Superior temporal gyrus (tissue), 1 donor: ENCODE data around the gene SLC4A4.
"Not testable (repeated sequence)": the region's sequence is repeated elsewhere in the genome, so short reads cannot be mapped to it uniquely, and the experiment has no call there.

Experiments used
- DNase-seq: peaks from one replicate; pipeline ENCODE4 v3.0.0-alpha.2; 2016; ENCODE audit errors: extremely low spot score

The SLC4A4 gene

GRCh38 chr4:71408961-71409360 is 70.1 kb downstream of the SLC4A4 start:
- not testable (repeated sequence) for DNase-seq

GRCh38 chr4:71411981-71412380 is 73.2 kb downstream of the SLC4A4 start:
- DNase-seq: no peak

GRCh38 chr4:71415491-71415890 is 76.7 kb downstream of the SLC4A4 start:
- no peak for DNase-seq

GRCh38 chr4:71417150-71417549 is 78.3 kb downstream of the SLC4A4 start:
- no peak for DNase-seq

- DNase-seq: no peak
These were observed 87.7 kb downstream of the SLC4A4 start for GRCh38 chr4:71426381-71427042.

- DNase-seq: no peak
These were observed 90.3 kb downstream of the SLC4A4 start for GRCh38 chr4:71429106-71429505.

GRCh38 chr4:71429962-71430361 is 91.1 kb downstream of the SLC4A4 start:
- no peak for DNase-seq

GRCh38 chr4:71430609-71431008 is 91.8 kb downstream of the SLC4A4 start:
- DNase-seq: no peak

GRCh38 chr4:71440612-71441011 is 101.8 kb downstream of the SLC4A4 start:
- DNase-seq: no peak

- DNase-seq: no peak
These were observed 102.7 kb downstream of the SLC4A4 start for GRCh38 chr4:71441186-71442169.

GRCh38 chr4:71442336-71442735 is 103.5 kb downstream of the SLC4A4 start:
- DNase-seq: no peak

GRCh38 chr4:71444395-71444794 is 105.6 kb downstream of the SLC4A4 start:
- DNase-seq: no peak

- DNase-seq: no peak
These were observed 107.0 kb downstream of the SLC4A4 start for GRCh38 chr4:71445811-71446210.

- DNase-seq: no peak
These were observed 107.8 kb downstream of the SLC4A4 start for GRCh38 chr4:71446479-71447081.

- DNase-seq: no peak
These were observed 110.2 kb downstream of the SLC4A4 start for GRCh38 chr4:71449040-71449439.

GRCh38 chr4:71449878-71450277 is 111.1 kb downstream of the SLC4A4 start:
- no peak for DNase-seq

GRCh38 chr4:71453531-71453930 is 114.7 kb downstream of the SLC4A4 start:
- peak; percentile 59 for DNase-seq

- DNase-seq: peak; percentile 74
These were observed 118.0 kb downstream of the SLC4A4 start for GRCh38 chr4:71456841-71457240.

GRCh38 chr4:71460371-71460770 is 121.6 kb downstream of the SLC4A4 start:
- no peak for DNase-seq

GRCh38 chr4:71461422-71461821 is 122.6 kb downstream of the SLC4A4 start:
- DNase-seq: no peak

GRCh38 chr4:71466775-71467174 is 128.0 kb downstream of the SLC4A4 start:
- no peak for DNase-seq

- no peak for DNase-seq
These were observed 129.4 kb downstream of the SLC4A4 start for GRCh38 chr4:71468116-71468710.
